ENCODE measurements around the gene PARD3B. TPM values are rescaled to one million over a fixed set of nuclear protein-coding genes. Genes with fewer than 3 reads are reported as not detected.
A peak's percentile ranks its signal among the peaks of the same experiment; 100 is the strongest.

The PARD3B gene
- total and polyA plus RNA-seq, 5 donors from 2014 or later, result 0.03 to 0.68 (median 0.08) TPM; not detected in 1

DNA sequence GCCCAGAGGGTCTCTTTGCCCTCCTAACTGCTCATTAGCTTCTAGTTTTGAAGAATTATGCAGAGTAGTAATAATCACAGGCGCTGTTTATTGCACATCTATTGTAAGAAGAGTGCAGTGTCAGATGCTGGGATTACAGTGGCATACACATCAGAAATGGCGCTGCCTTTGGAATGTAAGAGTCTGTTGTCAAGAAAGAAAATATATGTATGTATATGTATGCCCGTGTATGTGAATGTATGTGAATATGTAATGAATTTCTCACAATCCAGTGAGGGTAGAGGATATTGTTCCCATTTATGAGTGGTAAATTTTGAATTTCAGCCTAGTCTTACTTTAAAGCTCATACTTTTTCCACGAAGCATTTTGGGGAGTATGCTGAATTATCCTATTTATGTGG lies 127.5 kb downstream of the PARD3B start:
- H3K36me3 ChIP-seq (ENCODE audit: control insufficient read depth, insufficient read depth, low read length), result no peaks in the 10 kb centered on the region
- H3K4me1 Mint-ChIP-seq, result no peaks in the 10 kb centered on the region
- peaks cover 2% of the 10 kb centered on the region for H3K27me3 ChIP-seq (ENCODE audit: control insufficient read depth, insufficient read depth, low read length)
- peaks cover 0 to 2% (median 0%) of the 10 kb centered on the region in 7 donors for H3K9me3 Mint-ChIP-seq
- H3K36me3 Mint-ChIP-seq, result no peaks in the 10 kb centered on the region
- H3K27ac ChIP-seq (ENCODE audit: insufficient read depth, low read length, poor library complexity, severe bottlenecking), result no peak overlapping the region
- ATAC-seq (ENCODE audit: low read depth in 2 of 2) (no peak), DNase-seq (no peak)
- peaks cover 8% of the 10 kb centered on the region for H3K27me3 Mint-ChIP-seq
- H3K4me3 ChIP-seq (ENCODE audit: low read depth, low read length), result no peak overlapping the region
- H3K27ac Mint-ChIP-seq, result no peak overlapping the region
- no peaks in the 10 kb centered on the region for H3K4me1 ChIP-seq (ENCODE audit: control insufficient read depth, insufficient read depth, low read length, poor library complexity, severe bottlenecking)
- no peaks in the 10 kb centered on the region for H3K9me3 ChIP-seq (ENCODE audit: control insufficient read depth in 2 of 2, low read length in 2 of 2)
- no peak overlapping the region for H3K4me3 Mint-ChIP-seq

DNA sequence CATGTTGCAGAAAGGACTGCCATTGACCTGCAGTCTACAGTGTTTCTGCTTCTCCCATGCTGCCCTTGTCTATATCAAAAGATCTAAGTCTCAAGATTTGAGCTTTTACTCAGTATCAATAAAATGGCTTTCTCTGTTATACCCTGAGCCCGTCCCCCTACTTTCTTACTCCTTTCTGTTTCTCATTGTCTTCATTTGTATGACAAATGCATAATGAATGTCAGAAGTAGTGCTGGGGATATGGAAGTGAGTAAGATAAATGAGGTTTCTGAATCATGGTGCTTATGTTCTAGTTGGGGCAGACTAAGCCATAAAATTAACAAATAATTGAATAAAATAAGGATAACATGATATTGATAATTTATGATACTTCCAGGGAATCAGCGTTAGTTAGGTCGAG lies 128.6 kb downstream of the PARD3B start:
- Mint-ChIP-seq H3K27ac (peak overlapping the region in 1 of 3 donors; percentile 85), H3K9me3 (peaks cover 0 to 2% (median 0%) of the 10 kb centered on the region in 7 donors), H3K4me3 (no peak overlapping the region), H3K27me3 (peaks cover 8% of the 10 kb centered on the region), H3K4me1 (no peaks in the 10 kb centered on the region), H3K36me3 (no peaks in the 10 kb centered on the region)
- Histone ChIP-seq H3K27ac (ENCODE audit: insufficient read depth, low read length, poor library complexity, severe bottlenecking) (no peak overlapping the region), H3K27me3 (ENCODE audit: control insufficient read depth, insufficient read depth, low read length) (no peaks in the 10 kb centered on the region), H3K36me3 (ENCODE audit: control insufficient read depth, insufficient read depth, low read length) (no peaks in the 10 kb centered on the region), H3K4me1 (ENCODE audit: control insufficient read depth, insufficient read depth, low read length, poor library complexity, severe bottlenecking) (no peaks in the 10 kb centered on the region), H3K4me3 (ENCODE audit: low read depth, low read length) (no peak overlapping the region), H3K9me3 (ENCODE audit: control insufficient read depth in 2 of 2, low read length in 2 of 2) (no peaks in the 10 kb centered on the region)
- ATAC-seq (ENCODE audit: low read depth in 2 of 2), result no peak
- DNase-seq, result no peak

DNA sequence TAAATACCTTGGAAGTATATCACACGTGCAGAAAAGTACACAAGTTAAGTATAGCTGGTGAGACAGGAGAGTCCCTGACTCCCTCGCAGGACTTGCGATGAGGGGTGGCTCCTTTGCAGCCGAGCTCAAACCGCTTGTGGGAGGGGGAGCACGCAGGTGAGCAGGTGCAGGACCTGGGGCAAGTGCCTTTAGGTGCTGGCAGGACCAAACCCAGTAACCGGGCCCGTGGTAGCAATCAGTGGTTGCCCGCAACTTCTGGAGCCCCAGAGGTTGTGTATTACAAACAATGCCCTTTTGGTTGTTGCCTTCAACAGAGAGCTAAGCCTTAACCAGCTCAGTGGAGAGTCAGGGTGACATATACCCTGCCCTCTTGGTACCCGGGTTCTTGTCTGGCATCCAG lies 132.8 kb downstream of the PARD3B start:
- H3K27me3 ChIP-seq (ENCODE audit: control insufficient read depth, insufficient read depth, low read length), result peaks cover 2% of the 10 kb centered on the region
- H3K4me1 Mint-ChIP-seq, result no peaks in the 10 kb centered on the region
- no peak overlapping the region for H3K27ac ChIP-seq (ENCODE audit: insufficient read depth, low read length, poor library complexity, severe bottlenecking)
- DNase-seq (no peak), ATAC-seq (ENCODE audit: low read depth in 2 of 2) (no peak)
- no peaks in the 10 kb centered on the region for H3K27me3 Mint-ChIP-seq
- H3K9me3 ChIP-seq (ENCODE audit: control insufficient read depth in 2 of 2, low read length in 2 of 2), result no peaks in the 10 kb centered on the region
- no peaks in the 10 kb centered on the region for H3K36me3 ChIP-seq (ENCODE audit: control insufficient read depth, insufficient read depth, low read length)
- no peaks in the 10 kb centered on the region for H3K4me1 ChIP-seq (ENCODE audit: control insufficient read depth, insufficient read depth, low read length, poor library complexity, severe bottlenecking)
- H3K36me3 Mint-ChIP-seq, result no peaks in the 10 kb centered on the region
- H3K27ac Mint-ChIP-seq, result no peak overlapping the region
- no peak overlapping the region for H3K4me3 ChIP-seq (ENCODE audit: low read depth, low read length)
- H3K4me3 Mint-ChIP-seq, result no peak overlapping the region
- H3K9me3 Mint-ChIP-seq, result no peaks in the 10 kb centered on the region

DNA sequence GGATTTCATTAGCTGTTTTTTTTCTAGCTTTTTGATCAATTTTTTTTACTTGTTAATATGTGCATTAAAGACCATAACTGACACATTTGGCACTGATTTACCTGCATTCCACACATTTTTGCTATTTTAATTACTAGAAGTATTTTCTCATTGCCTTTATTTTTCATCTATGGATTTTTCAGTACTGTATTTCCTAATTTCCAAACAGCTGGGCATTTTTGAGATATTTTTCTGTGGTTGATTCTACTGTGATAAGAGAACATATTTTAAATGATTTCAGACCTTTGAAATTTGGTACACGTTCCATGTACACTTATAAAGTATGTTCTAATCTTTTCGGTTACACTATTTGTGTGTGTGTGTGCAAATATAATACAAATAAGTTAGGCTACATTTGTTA lies 135.3 kb downstream of the PARD3B start:
- DNase-seq, result no peak
- peaks cover 2% of the 10 kb centered on the region for H3K27me3 ChIP-seq (ENCODE audit: control insufficient read depth, insufficient read depth, low read length)
- H3K4me3 ChIP-seq (ENCODE audit: low read depth, low read length), result no peak overlapping the region
- H3K4me1 ChIP-seq (ENCODE audit: control insufficient read depth, insufficient read depth, low read length, poor library complexity, severe bottlenecking), result no peaks in the 10 kb centered on the region
- Mint-ChIP-seq H3K36me3 (no peaks in the 10 kb centered on the region), H3K27ac (no peak overlapping the region), H3K9me3 (no peaks in the 10 kb centered on the region), H3K4me1 (no peaks in the 10 kb centered on the region), H3K4me3 (no peak overlapping the region), H3K27me3 (no peaks in the 10 kb centered on the region)
- no peaks in the 10 kb centered on the region for H3K9me3 ChIP-seq (ENCODE audit: control insufficient read depth in 2 of 2, low read length in 2 of 2)
- H3K36me3 ChIP-seq (ENCODE audit: control insufficient read depth, insufficient read depth, low read length), result no peaks in the 10 kb centered on the region
- no peak for ATAC-seq (ENCODE audit: low read depth in 2 of 2)
- no peak overlapping the region for H3K27ac ChIP-seq (ENCODE audit: insufficient read depth, low read length, poor library complexity, severe bottlenecking)

DNA sequence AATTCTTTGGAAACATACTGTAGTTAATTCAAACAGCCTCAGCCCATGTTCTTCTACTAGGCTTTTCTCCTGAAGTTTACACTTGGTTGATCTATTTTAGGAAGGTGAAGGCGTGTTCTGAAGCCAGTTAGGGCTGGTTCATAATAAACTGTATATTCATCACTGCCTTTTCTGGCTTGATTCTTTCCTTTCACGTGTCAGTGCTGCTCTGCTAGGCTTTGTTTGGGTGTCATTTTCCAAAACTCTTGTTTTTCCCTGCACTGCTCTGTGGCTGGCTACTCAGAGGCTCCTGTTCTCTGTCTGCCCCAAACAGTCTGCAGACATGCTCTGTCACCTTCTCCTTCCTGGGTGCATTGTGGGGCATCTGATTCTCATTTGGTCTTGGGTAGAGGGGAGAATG lies 136.1 kb downstream of the PARD3B start:
- DNase-seq, result no peak
- no peak overlapping the region for H3K27ac Mint-ChIP-seq
- H3K4me3 Mint-ChIP-seq, result no peak overlapping the region
- no peaks in the 10 kb centered on the region for H3K4me1 Mint-ChIP-seq
- H3K9me3 ChIP-seq (ENCODE audit: control insufficient read depth in 2 of 2, low read length in 2 of 2), result no peaks in the 10 kb centered on the region
- ATAC-seq (ENCODE audit: low read depth in 2 of 2), result no peak
- no peak overlapping the region for H3K4me3 ChIP-seq (ENCODE audit: low read depth, low read length)
- no peaks in the 10 kb centered on the region for H3K36me3 Mint-ChIP-seq
- H3K4me1 ChIP-seq (ENCODE audit: control insufficient read depth, insufficient read depth, low read length, poor library complexity, severe bottlenecking), result no peaks in the 10 kb centered on the region
- H3K27me3 Mint-ChIP-seq, result no peaks in the 10 kb centered on the region
- no peak overlapping the region for H3K27ac ChIP-seq (ENCODE audit: insufficient read depth, low read length, poor library complexity, severe bottlenecking)
- no peaks in the 10 kb centered on the region for H3K9me3 Mint-ChIP-seq
- no peaks in the 10 kb centered on the region for H3K36me3 ChIP-seq (ENCODE audit: control insufficient read depth, insufficient read depth, low read length)
- H3K27me3 ChIP-seq (ENCODE audit: control insufficient read depth, insufficient read depth, low read length), result peaks cover 2% of the 10 kb centered on the region

DNA sequence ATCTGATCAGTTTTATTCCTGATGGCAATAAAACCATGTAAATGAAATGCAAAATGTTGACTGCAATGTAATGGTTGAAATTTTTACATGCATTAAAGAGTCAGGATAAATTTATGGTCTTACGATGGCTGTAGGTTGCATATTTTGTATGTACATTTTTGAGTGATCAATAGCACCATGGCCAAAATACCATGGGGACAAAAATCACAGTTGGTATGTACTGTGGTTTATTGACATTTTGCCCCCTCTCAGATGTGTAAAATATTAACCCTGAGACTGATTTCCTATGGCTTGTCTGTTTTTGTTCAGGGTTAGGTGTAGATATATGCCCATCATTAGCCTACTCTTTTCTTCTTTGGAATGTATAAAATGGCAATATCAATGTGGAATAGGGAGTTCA lies 138.1 kb downstream of the PARD3B start:
- H3K27ac ChIP-seq (ENCODE audit: insufficient read depth, low read length, poor library complexity, severe bottlenecking), result no peak overlapping the region
- no peak for DNase-seq
- peaks cover 2% of the 10 kb centered on the region for H3K27me3 ChIP-seq (ENCODE audit: control insufficient read depth, insufficient read depth, low read length)
- Mint-ChIP-seq H3K9me3 (no peaks in the 10 kb centered on the region), H3K27me3 (no peaks in the 10 kb centered on the region), H3K27ac (no peak overlapping the region), H3K36me3 (no peaks in the 10 kb centered on the region), H3K4me3 (no peak overlapping the region), H3K4me1 (no peaks in the 10 kb centered on the region)
- no peaks in the 10 kb centered on the region for H3K36me3 ChIP-seq (ENCODE audit: control insufficient read depth, insufficient read depth, low read length)
- ATAC-seq (ENCODE audit: low read depth in 2 of 2), result no peak
- no peak overlapping the region for H3K4me3 ChIP-seq (ENCODE audit: low read depth, low read length)
- no peaks in the 10 kb centered on the region for H3K4me1 ChIP-seq (ENCODE audit: control insufficient read depth, insufficient read depth, low read length, poor library complexity, severe bottlenecking)
- no peaks in the 10 kb centered on the region for H3K9me3 ChIP-seq (ENCODE audit: control insufficient read depth in 2 of 2, low read length in 2 of 2)

DNA sequence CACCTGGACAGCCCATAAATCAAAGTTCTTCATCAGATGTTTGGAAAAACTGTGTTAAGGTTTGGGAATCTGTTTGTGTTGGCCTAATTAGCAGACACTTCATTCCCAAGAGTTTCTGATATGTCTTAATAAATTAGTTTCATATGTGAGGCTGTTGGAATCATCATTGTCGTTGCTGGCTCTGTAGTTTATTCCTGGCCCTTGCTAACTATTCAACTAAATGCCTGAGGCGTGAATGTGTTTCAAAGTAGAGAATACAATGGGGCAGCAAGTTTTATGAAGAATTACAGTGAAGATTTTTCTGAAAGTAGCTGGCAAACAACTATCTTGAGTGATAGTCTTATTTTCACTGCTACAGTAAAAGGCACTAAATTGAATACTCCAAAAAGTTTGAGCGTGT lies 141.1 kb downstream of the PARD3B start:
- no peaks in the 10 kb centered on the region for H3K4me1 ChIP-seq (ENCODE audit: control insufficient read depth, insufficient read depth, low read length, poor library complexity, severe bottlenecking)
- Mint-ChIP-seq H3K4me3 (no peak overlapping the region), H3K27ac (no peak overlapping the region), H3K4me1 (no peaks in the 10 kb centered on the region), H3K9me3 (no peaks in the 10 kb centered on the region), H3K27me3 (no peaks in the 10 kb centered on the region), H3K36me3 (no peaks in the 10 kb centered on the region)
- no peaks in the 10 kb centered on the region for H3K9me3 ChIP-seq (ENCODE audit: control insufficient read depth in 2 of 2, low read length in 2 of 2)
- DNase-seq (no peak), ATAC-seq (ENCODE audit: low read depth in 2 of 2) (no peak)
- no peak overlapping the region for H3K4me3 ChIP-seq (ENCODE audit: low read depth, low read length)
- no peak overlapping the region for H3K27ac ChIP-seq (ENCODE audit: insufficient read depth, low read length, poor library complexity, severe bottlenecking)
- H3K36me3 ChIP-seq (ENCODE audit: control insufficient read depth, insufficient read depth, low read length), result no peaks in the 10 kb centered on the region
- peaks cover 2% of the 10 kb centered on the region for H3K27me3 ChIP-seq (ENCODE audit: control insufficient read depth, insufficient read depth, low read length)

DNA sequence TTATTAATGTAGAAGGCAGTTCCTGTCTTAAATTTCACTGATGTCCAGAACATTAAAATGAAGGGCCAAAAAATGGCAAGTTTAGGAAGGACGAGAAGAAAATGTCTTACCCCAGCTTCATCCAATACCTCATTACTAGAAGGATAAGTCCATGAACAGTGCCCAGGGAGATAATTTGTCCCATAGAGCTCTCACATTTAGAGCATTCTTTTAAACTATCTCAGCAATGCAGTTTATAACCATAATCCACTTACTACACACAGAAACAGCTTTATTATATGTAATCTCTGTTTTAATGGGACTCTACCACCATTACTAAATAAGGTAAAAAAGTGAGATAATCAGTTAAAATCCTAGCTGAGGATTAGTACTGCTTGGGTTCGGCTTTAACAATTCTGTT lies 142.5 kb downstream of the PARD3B start:
- H3K36me3 Mint-ChIP-seq, result no peaks in the 10 kb centered on the region
- H3K4me1 Mint-ChIP-seq, result peaks cover 0 to 2% (median 0%) of the 10 kb centered on the region in 4 donors
- no peaks in the 10 kb centered on the region for H3K9me3 Mint-ChIP-seq
- Histone ChIP-seq H3K27ac (ENCODE audit: insufficient read depth, low read length, poor library complexity, severe bottlenecking) (no peak overlapping the region), H3K4me1 (ENCODE audit: control insufficient read depth, insufficient read depth, low read length, poor library complexity, severe bottlenecking) (no peaks in the 10 kb centered on the region), H3K36me3 (ENCODE audit: control insufficient read depth, insufficient read depth, low read length) (no peaks in the 10 kb centered on the region), H3K9me3 (ENCODE audit: control insufficient read depth in 2 of 2, low read length in 2 of 2) (no peaks in the 10 kb centered on the region), H3K4me3 (ENCODE audit: low read depth, low read length) (no peak overlapping the region), H3K27me3 (ENCODE audit: control insufficient read depth, insufficient read depth, low read length) (no peaks in the 10 kb centered on the region)
- no peak overlapping the region for H3K27ac Mint-ChIP-seq
- no peak overlapping the region for H3K4me3 Mint-ChIP-seq
- H3K27me3 Mint-ChIP-seq, result no peaks in the 10 kb centered on the region
- DNase-seq (no peak), ATAC-seq (ENCODE audit: low read depth in 2 of 2) (no peak)

All from CD4-positive, CD25-positive, alpha-beta regulatory T cell (primary cell).